Stimulated activated CD4-positive, alpha-beta T cell treated with anti-CD3 and anti-CD28 coated beads, Interleukin-2, amount 100 ng/mL, for 48 hours (primary cell): Measurements from ENCODE around the gene HNRNPF.
"Not testable (repeated sequence)": the region's sequence is repeated elsewhere in the genome, so short reads cannot be mapped to it uniquely, and the experiment has no call there.

Source experiments
- DNase-seq, 2 donors: peaks; one replicate each; pipeline ENCODE4 v3.0.0-alpha.2; 2020

Gene HNRNPF

GRCh38 chr10:43396061-43396927 lies 12.7 kb downstream of the HNRNPF start:
- peak; percentile 71 to 79 for DNase-seq

- DNase-seq = no peak
Observed at GRCh38 chr10:43395571-43396060, 13.4 kb downstream of the HNRNPF start.

- no peak for DNase-seq
Observed at GRCh38 chr10:43394868-43395267, 14.1 kb downstream of the HNRNPF start.

- no peak for DNase-seq
Observed at GRCh38 chr10:43393606-43394360, 15.2 kb downstream of the HNRNPF start.

GRCh38 chr10:43393186-43393585 lies 15.8 kb downstream of the HNRNPF start:
- DNase-seq = not testable (repeated sequence)

- no peak for DNase-seq
Observed at GRCh38 chr10:43392748-43393147, 16.2 kb downstream of the HNRNPF start.

GRCh38 chr10:43391496-43391895 lies 17.5 kb downstream of the HNRNPF start:
- DNase-seq = no peak

- no peak for DNase-seq
Observed at GRCh38 chr10:43390759-43391158, 18.2 kb downstream of the HNRNPF start.

GRCh38 chr10:43390333-43390732 lies 18.7 kb downstream of the HNRNPF start:
- no peak for DNase-seq

- DNase-seq = no peak
Observed at GRCh38 chr10:43389867-43390266, 19.1 kb downstream of the HNRNPF start.

GRCh38 chr10:43387678-43388032 lies 21.3 kb downstream of the HNRNPF start:
- no peak for DNase-seq

- DNase-seq = no peak
Observed at GRCh38 chr10:43386981-43387677, 21.9 kb downstream of the HNRNPF start.

- DNase-seq = no peak
Observed at GRCh38 chr10:43386549-43386948, 22.4 kb downstream of the HNRNPF start.

GRCh38 chr10:43385412-43386004 lies 23.5 kb downstream of the HNRNPF start:
- DNase-seq = no peak

- no peak for DNase-seq
Observed at GRCh38 chr10:43384252-43385221, 24.4 kb downstream of the HNRNPF start.

- DNase-seq = no peak
Observed at GRCh38 chr10:43383204-43383971, 25.6 kb downstream of the HNRNPF start.

GRCh38 chr10:43380610-43381222 lies 28.3 kb downstream of the HNRNPF start:
- DNase-seq = no peak

GRCh38 chr10:43377424-43377883 lies 31.5 kb downstream of the HNRNPF start:
- DNase-seq = no peak

- DNase-seq = no peak
Observed at GRCh38 chr10:43376828-43377423, 32.1 kb downstream of the HNRNPF start.
